H1 (cell line): ENCODE data around the gene AKIRIN2.

ENCODE experiments used
- CHD7 ChIP-seq: fragments of 300-600 bp; sonication (generic); IDR thresholded peaks from 2 replicates; pipeline ENCODE4 v1.7.1; 2012; ENCODE audit warnings: low read length, moderate library complexity, mild to moderate bottlenecking, inconsistent platforms; ENCODE audit not compliant: insufficient replicate concordance
- CTCF ChIP-seq, 3 experiments: IDR thresholded peaks; 1 replicate in 2 of 3; 2 replicates in 1 of 3; pipeline versions ENCODE4 v1.5.1 to v1.6.1; 2011; ENCODE audit warnings: low read length in 3 of 3, mild to moderate bottlenecking in 3 of 3, inconsistent platforms in 2 of 3, low read depth in 1 of 3, moderate library complexity in 1 of 3; ENCODE audit not compliant: insufficient read depth in 1 of 3; ENCODE audit errors: control extremely low read depth in 1 of 3
- EP300 ChIP-seq, 2 experiments: IDR thresholded peaks; 1 replicate in 1 of 2; 2 replicates in 1 of 2; pipeline ENCODE4 v1.6.1; 2011 to 2012; ENCODE audit warnings: low read depth in 2 of 2, low read length in 2 of 2, mild to moderate bottlenecking in 2 of 2, borderline replicate concordance in 1 of 2, inconsistent platforms in 1 of 2, moderate library complexity in 1 of 2
- EZH2 ChIP-seq: fragments of 200-600 bp; sonication (generic); IDR thresholded peaks from 2 replicates; pipeline ENCODE4 v1.7.1; 2012; ENCODE audit warnings: low read depth, mild to moderate bottlenecking, moderate library complexity, low read length, inconsistent platforms; ENCODE audit not compliant: severe bottlenecking
- HDAC6 ChIP-seq: IDR thresholded peaks from one replicate; pipeline ENCODE4 v1.7.1; 2012; ENCODE audit warnings: low read depth, mild to moderate bottlenecking, inconsistent platforms, low read length, moderate library complexity
- NRF1 ChIP-seq: IDR thresholded peaks from 2 replicates; pipeline ENCODE4 v1.6.1; 2011; ENCODE audit warnings: mild to moderate bottlenecking, low read depth, low read length, improper control_type of control experiment
- POLR2A ChIP-seq, 2 experiments: IDR thresholded peaks; 1 replicate in 1 of 2; 2 replicates in 1 of 2; pipeline ENCODE4 v1.6.1; 2011; ENCODE audit warnings: low read depth in 2 of 2, low read length in 2 of 2, mild to moderate bottlenecking in 2 of 2; ENCODE audit errors: control extremely low read depth in 1 of 2
- POLR2AphosphoS5 ChIP-seq: IDR thresholded peaks from 2 replicates; pipeline ENCODE4 v1.6.1; 2011; ENCODE audit warnings: low read depth, low read length
- RAD21 ChIP-seq, 2 experiments: IDR thresholded peaks in 1 of 2; conservative IDR thresholded peaks in 1 of 2; 2 replicates each; pipeline ENCODE4 v1.6.1; 2011; ENCODE audit warnings: low read depth in 2 of 2, low read length in 2 of 2, improper control_type of control experiment in 1 of 2, inconsistent platforms in 1 of 2, mild to moderate bottlenecking in 1 of 2, moderate library complexity in 1 of 2
- SP1 ChIP-seq: IDR thresholded peaks from 2 replicates; pipeline ENCODE4 v1.6.1; 2011; ENCODE audit warnings: low read depth, low read length
- SP2 ChIP-seq: IDR thresholded peaks from 2 replicates; pipeline ENCODE4 v1.6.1; 2012; ENCODE audit warnings: mild to moderate bottlenecking, low read length, inconsistent platforms

GRCh38 chr6:87728706-87729105, 26.7 kb upstream of the AKIRIN2 start:
- TF ChIP-seq CTCF (IDR thresholded peaks at IDR 0.05; ENCODE audit: control extremely low read depth in 1 of 3, insufficient read depth in 1 of 3, low read depth in 1 of 3, low read length in 3 of 3): no peak
- no peak for TF ChIP-seq HDAC6
- no peak for TF ChIP-seq POLR2A (IDR thresholded peaks at IDR 0.05; ENCODE audit: control extremely low read depth in 1 of 2, low read depth in 2 of 2, low read length in 2 of 2)
- no peak for TF ChIP-seq EP300 (IDR thresholded peaks at IDR 0.05; ENCODE audit: borderline replicate concordance in 1 of 2, low read depth in 2 of 2, low read length in 2 of 2)
- no peak for TF ChIP-seq RAD21 (IDR thresholded peaks at IDR 0.05 in 1 of 2, conservative IDR thresholded peaks at IDR 0.05 in 1 of 2; ENCODE audit: low read depth in 2 of 2, low read length in 2 of 2)
- TF ChIP-seq CHD7: no peak
- no peak for TF ChIP-seq EZH2
- no peak for TF ChIP-seq POLR2AphosphoS5
- no peak for TF ChIP-seq SP1
- TF ChIP-seq SP2: no peak
- TF ChIP-seq NRF1: no peak
